Measurements from ENCODE around the gene C11orf98. TPM values are rescaled to one million over a fixed set of nuclear protein-coding genes. Genes with fewer than 3 reads are reported as not detected.
"Not testable (repeated sequence)": the region's sequence is repeated elsewhere in the genome, so short reads cannot be mapped to it uniquely, and the experiment has no call there.

C11orf98 gene
- total RNA-seq, 2 donors from 2014 or later = 131 to 149 TPM

DNA sequence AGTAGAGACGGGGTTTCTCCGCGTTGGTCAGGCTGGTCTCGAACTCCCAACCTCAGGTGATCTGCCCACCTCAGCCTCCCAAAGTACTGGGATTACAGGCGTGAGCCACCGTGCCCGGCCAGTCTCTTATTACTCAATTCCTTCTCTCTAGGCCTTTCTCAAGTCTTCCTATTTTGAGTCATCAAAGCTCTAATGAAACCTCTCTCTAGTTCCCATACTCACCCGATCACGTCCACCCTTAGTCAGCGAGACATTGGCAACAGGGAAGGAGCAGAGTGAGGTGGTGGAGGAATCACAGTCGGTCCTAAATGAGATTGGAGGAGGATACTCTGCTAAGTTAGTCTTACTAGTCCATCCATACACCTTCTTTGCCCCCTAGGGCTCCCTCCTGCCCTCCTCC lies 37.2 kb upstream of the C11orf98 start:
- no peak overlapping the region for H3K27ac Mint-ChIP-seq

GRCh38 chr11:62694455-62695167 lies 29.6 kb upstream of the C11orf98 start:
- Mint-ChIP-seq H3K4me1 (ENCODE audit: low read depth in 2 of 2) (peaks cover 6 to 8% of the 10 kb centered on the region in 2 donors), H3K4me3 (no peak overlapping the region), H3K9me3 (no peaks in the 10 kb centered on the region), H3K27me3 (no peaks in the 10 kb centered on the region), H3K27ac (no peak overlapping the region), H3K36me3 (no peaks in the 10 kb centered on the region)
- ATAC-seq = peak; percentile 69 to 84
- DNase-seq (ENCODE audit: low spot score) = peak; percentile 83

More for the DNA sequence above, 37.2 kb upstream of the C11orf98 start:
- Mint-ChIP-seq H3K4me1 (ENCODE audit: low read depth in 2 of 2) (peaks cover 23 to 25% of the 10 kb centered on the region in 2 donors), H3K9me3 (no peaks in the 10 kb centered on the region), H3K27me3 (no peaks in the 10 kb centered on the region), H3K36me3 (peaks cover 7% of the 10 kb centered on the region), H3K4me3 (no peak overlapping the region)
- DNase-seq (ENCODE audit: low spot score) (no peak), ATAC-seq (peak in 1 of 2 donors; percentile 8)

DNA sequence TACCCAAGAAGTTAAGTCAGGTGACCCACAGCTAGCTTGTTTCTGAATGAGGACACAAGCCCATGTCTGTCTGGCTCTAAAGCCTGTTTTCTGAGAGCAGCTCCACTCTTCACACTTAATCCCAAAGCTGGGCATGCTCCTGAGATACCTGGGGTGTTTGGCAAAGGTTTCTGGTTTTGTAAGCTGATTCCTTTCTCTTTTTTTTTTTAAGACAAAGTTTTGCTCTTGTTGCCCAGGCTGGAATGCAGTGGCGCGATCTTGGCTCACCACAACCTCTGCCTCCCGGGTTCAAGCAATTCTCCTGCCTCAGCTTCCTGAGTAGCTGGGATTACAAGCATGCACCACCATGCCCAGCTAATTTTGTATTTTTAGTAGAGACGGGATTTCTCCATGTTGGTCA lies 28.6 kb upstream of the C11orf98 start:
- not testable (repeated sequence) for H3K27ac Mint-ChIP-seq; H3K4me3 Mint-ChIP-seq; H3K9me3 Mint-ChIP-seq; ATAC-seq; H3K36me3 Mint-ChIP-seq; DNase-seq (ENCODE audit: low spot score); H3K27me3 Mint-ChIP-seq; H3K4me1 Mint-ChIP-seq (ENCODE audit: low read depth in 2 of 2)

- peaks cover 5% of the 10 kb centered on the region for H3K36me3 Mint-ChIP-seq
- no peak for ATAC-seq
- H3K4me1 Mint-ChIP-seq (ENCODE audit: low read depth in 2 of 2) = peaks cover 2 to 3% of the 10 kb centered on the region in 2 donors
- H3K9me3 Mint-ChIP-seq = no peaks in the 10 kb centered on the region
- no peak for DNase-seq (ENCODE audit: low spot score)
- H3K4me3 Mint-ChIP-seq = no peak within 1 kb of the TSS
- peaks cover 5 to 7% of the 10 kb centered on the region in 2 donors for H3K27me3 Mint-ChIP-seq
- H3K27ac Mint-ChIP-seq = no peak within 1 kb of the TSS
Measured at GRCh38 chr11:62689421-62690183, 24.6 kb upstream of the C11orf98 start, which contains the start of gene LRRN4CL. Gene LRRN4CL (minus strand): TSS chr11:62689530. CDS start chr11:62688508, 1,022 bp downstream.

DNA sequence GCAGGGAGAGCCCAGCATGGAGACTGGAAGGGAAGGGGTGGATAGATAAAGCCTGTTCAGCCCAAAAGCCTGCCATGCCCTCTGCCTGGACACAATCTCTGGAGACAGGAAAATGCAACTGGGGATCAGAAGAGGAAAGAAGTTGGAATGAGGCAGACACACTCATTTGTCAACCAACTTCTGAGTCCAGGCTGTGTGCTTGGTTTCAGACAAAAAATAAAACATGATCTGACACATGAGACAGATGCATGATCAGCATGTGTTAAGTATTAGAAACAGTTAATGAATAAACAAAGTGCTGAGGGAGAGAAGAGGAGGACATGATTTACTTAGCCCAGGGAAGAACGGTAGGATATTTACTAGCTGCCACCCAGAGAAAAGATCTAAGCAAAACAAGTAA lies 23.5 kb upstream of the C11orf98 start:
- H3K36me3 Mint-ChIP-seq = peaks cover 5% of the 10 kb centered on the region
- H3K4me3 Mint-ChIP-seq = no peak overlapping the region
- no peaks in the 10 kb centered on the region for H3K9me3 Mint-ChIP-seq
- ATAC-seq (no peak), DNase-seq (ENCODE audit: low spot score) (no peak)
- H3K4me1 Mint-ChIP-seq (ENCODE audit: low read depth in 2 of 2) = no peaks in the 10 kb centered on the region
- H3K27ac Mint-ChIP-seq = no peak overlapping the region
- H3K27me3 Mint-ChIP-seq = peaks cover 5 to 7% of the 10 kb centered on the region in 2 donors

DNA sequence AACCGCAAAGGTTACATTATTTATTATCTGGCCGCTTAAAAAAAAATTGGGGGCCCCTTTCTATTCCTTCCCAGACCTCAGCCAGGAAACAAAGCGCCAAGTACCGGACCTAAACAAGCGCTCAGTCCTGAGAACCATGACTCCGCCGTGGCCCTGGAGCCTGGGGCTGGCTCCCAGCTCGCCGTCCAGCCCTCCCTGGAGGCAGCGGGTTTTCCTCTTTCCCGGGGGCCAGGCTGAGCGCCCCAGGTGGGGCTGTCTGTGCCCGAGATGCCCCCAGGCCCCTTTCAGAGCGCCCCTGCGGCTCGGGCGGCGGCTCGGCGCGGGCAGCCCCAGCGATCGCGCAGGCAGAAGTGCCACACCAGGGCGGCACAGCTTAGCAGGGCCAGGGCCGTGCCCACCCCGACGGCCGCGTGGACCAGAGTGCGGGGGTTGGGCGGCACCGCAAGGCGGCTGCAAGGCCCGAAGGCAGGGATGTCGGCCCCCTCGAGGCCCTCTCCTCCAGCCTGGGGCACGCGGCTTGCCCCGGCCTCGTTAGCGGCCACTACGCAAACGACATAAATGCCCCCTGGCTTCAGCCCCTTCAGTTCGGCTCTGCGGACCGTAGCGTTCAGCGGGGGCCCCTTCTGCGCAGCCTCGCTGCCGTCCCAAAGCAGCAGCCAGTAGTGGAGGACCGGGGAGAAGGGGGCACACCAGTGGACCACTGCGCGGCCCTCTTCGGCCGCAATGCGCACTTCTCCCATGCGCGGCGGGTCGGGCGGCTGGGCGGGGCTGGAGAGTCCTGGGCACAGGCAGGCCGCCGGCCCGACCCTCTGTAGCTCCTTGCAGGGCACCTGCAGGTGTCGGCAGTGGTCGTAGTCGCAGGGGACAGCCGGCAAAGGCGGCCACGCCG lies 22.7 kb upstream of the C11orf98 start:
- peaks cover 5 to 7% of the 10 kb centered on the region in 2 donors for H3K27me3 Mint-ChIP-seq
- no peak overlapping the region for H3K4me3 Mint-ChIP-seq
- H3K9me3 Mint-ChIP-seq = no peaks in the 10 kb centered on the region
- H3K36me3 Mint-ChIP-seq = peaks cover 5% of the 10 kb centered on the region
- H3K27ac Mint-ChIP-seq = no peak overlapping the region
- H3K4me1 Mint-ChIP-seq (ENCODE audit: low read depth in 2 of 2) = no peaks in the 10 kb centered on the region
- ATAC-seq (peak; percentile 15 to 40), DNase-seq (ENCODE audit: low spot score) (no peak)

DNA sequence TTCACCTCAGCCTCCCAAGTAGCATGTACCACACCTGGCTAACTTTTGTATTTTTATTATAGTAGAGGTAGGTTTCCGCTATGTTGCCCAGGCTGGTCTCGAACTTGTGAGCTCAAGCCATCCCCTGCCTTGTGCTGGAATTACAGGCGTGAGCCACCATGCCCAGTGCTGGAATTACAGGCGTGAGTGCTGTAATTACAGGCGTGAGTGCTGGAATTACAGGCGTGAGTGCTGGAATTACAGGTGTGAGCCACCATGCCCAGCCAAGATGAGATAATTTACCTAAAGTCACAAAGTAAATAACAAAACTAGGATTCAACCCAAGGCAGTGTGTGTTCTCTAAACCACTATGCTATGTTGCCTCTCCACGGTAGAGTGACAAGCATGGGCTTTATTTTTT lies 17.5 kb upstream of the C11orf98 start:
- Mint-ChIP-seq H3K27me3 (no peaks in the 10 kb centered on the region), H3K36me3 (peaks cover 7% of the 10 kb centered on the region), H3K4me1 (ENCODE audit: low read depth in 2 of 2) (peaks cover 14 to 17% of the 10 kb centered on the region in 2 donors), H3K27ac (no peak overlapping the region), H3K9me3 (no peaks in the 10 kb centered on the region), H3K4me3 (no peak overlapping the region)
- ATAC-seq = no peak
- DNase-seq (ENCODE audit: low spot score) = no peak

DNA sequence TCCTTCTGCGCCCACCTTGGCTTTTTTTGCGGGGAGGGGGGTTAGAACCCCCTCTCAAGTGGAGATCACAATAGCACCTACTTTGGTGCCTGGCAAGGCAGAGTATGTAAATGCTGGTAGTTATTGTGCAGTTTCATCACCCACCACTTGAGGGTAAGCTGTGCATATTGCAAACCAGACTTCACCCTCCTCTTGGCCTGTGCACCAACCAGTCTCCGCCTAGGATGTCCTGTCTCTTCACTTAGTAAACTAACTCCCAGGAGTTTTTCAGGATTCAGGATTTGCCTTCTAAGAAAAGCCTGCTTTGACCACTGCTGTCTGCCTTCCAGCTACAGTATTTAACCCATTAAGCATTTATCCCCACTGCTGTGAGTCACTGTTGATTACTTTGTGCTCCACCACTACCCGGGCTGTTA lies 15.8 kb upstream of the C11orf98 start:
- DNase-seq (ENCODE audit: low spot score) (no peak), ATAC-seq (peak in 1 of 2 donors; percentile 43)
- peaks cover 24 to 25% of the 10 kb centered on the region in 2 donors for H3K4me1 Mint-ChIP-seq (ENCODE audit: low read depth in 2 of 2)
- H3K9me3 Mint-ChIP-seq = no peaks in the 10 kb centered on the region
- peak overlapping the region; percentile 67 for H3K4me3 Mint-ChIP-seq
- no peaks in the 10 kb centered on the region for H3K27me3 Mint-ChIP-seq
- peak overlapping the region; percentile 28 to 85 for H3K27ac Mint-ChIP-seq
- peaks cover 15% of the 10 kb centered on the region for H3K36me3 Mint-ChIP-seq

GRCh38 chr11:62678770-62679696 lies 14.0 kb upstream of the C11orf98 start, which contains the start of gene UBXN1:
Gene UBXN1 (minus strand): TSS chr11:62679073. CDS start chr11:62678923, 150 bp downstream.
- no peaks in the 10 kb centered on the region for H3K27me3 Mint-ChIP-seq
- H3K27ac Mint-ChIP-seq = peak within 1 kb of the TSS; percentile 85 to 94
- ATAC-seq (peak; percentile 94), DNase-seq (ENCODE audit: low spot score) (peak; percentile 92)
- H3K9me3 Mint-ChIP-seq = no peaks in the 10 kb centered on the region
- H3K4me3 Mint-ChIP-seq = peak within 1 kb of the TSS; percentile 89
- H3K36me3 Mint-ChIP-seq = peaks cover 22% of the 10 kb centered on the region
- peaks cover 28 to 30% of the 10 kb centered on the region in 2 donors for H3K4me1 Mint-ChIP-seq (ENCODE audit: low read depth in 2 of 2)

DNA sequence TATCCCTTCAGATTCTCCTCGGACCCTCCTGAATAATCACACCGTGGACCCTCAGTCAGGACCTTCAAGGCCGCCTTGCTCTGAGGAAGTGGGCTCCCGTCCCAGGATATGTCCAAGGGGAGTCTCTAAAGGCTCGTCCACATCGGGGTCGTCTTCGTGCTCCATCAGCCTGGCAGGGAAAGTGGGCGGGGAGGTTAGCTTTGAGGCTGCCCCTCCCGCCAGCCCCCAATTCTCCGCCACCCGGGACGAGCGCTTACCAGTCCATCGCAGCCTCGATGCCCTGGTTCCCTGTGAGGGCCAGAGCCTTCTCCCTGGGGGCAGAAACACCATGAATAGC lies 13.4 kb upstream of the C11orf98 start:
- H3K4me1 Mint-ChIP-seq (ENCODE audit: low read depth in 2 of 2) = peaks cover 28 to 30% of the 10 kb centered on the region in 2 donors
- no peaks in the 10 kb centered on the region for H3K27me3 Mint-ChIP-seq
- H3K4me3 Mint-ChIP-seq = peak overlapping the region; percentile 89
- H3K27ac Mint-ChIP-seq = peak overlapping the region; percentile 85 to 94
- DNase-seq (ENCODE audit: low spot score) (no peak), ATAC-seq (peak in 1 of 2 donors; percentile 11)
- no peaks in the 10 kb centered on the region for H3K9me3 Mint-ChIP-seq
- peaks cover 22% of the 10 kb centered on the region for H3K36me3 Mint-ChIP-seq

- Mint-ChIP-seq H3K4me1 (ENCODE audit: low read depth in 2 of 2) (peaks cover 30 to 32% of the 10 kb centered on the region in 2 donors), H3K4me3 (peak overlapping the region; percentile 89), H3K9me3 (no peaks in the 10 kb centered on the region), H3K27me3 (no peaks in the 10 kb centered on the region), H3K27ac (peak overlapping the region; percentile 85 to 94), H3K36me3 (peaks cover 22% of the 10 kb centered on the region)
- ATAC-seq (no peak), DNase-seq (ENCODE audit: low spot score) (no peak)
Measured at GRCh38 chr11:62677714-62678113, 12.7 kb upstream of the C11orf98 start.

DNA sequence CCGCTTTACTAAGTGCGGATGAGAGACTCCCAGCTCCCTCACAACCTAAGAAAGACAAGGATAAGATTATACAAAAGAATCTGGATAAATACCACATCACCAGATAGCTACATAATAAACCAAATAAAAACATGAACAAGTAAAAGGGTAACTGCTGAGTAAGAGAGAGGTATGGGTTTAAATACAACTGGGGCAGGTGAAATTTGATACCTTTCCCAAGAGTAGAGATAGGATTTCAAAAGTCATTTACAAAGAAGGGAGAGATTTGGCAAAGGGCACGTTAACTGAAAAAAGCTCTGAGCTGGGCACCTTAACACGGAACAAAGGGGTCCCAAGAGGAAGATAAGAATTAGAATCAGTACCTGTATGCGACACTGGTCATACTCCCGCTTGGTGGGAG lies 12.1 kb upstream of the C11orf98 start:
- Mint-ChIP-seq H3K4me3 (peak overlapping the region; percentile 89), H3K36me3 (peaks cover 22% of the 10 kb centered on the region), H3K4me1 (ENCODE audit: low read depth in 2 of 2) (peaks cover 30 to 36% of the 10 kb centered on the region in 2 donors), H3K9me3 (no peaks in the 10 kb centered on the region), H3K27ac (peak overlapping the region; percentile 85 to 94), H3K27me3 (no peaks in the 10 kb centered on the region)
- no peak for DNase-seq (ENCODE audit: low spot score)
- ATAC-seq = no peak

All from natural killer cell treated with Interleukin-12 subunit alpha and Interleukin-12 subunit beta and Interleukin-15 and Interleukin-18, amount 100 ng/mL, for 72 hours (primary cell).